HEK293 (cell line): Measurements from ENCODE around the gene PAK5.

Source experiments
- CTCF ChIA-PET: fragments of 350-600 bp; formaldehyde crosslinking; extraction: SDS; loops from one replicate; lab custom pipeline; 2021; ENCODE audit warnings: antibody characterized with exemption; lab: Yijun Ruan, JAX
- POLR2A ChIA-PET: fragments of 300-600 bp; formaldehyde crosslinking; extraction: SDS; loops from one replicate; lab custom pipeline; 2020; ENCODE audit warnings: antibody characterized with exemption, inconsistent platforms; lab: Yijun Ruan, JAX
- H3K27ac ChIP-seq: fragments of 200-500 bp; sonication (Bioruptor generic); 2 replicates; pipeline ENCODE4 v1.5.1; 2014; ENCODE audit warnings: low read depth, low read length, control low read depth, inconsistent platforms; ENCODE audit errors: extremely low read depth
- H3K36me3 ChIP-seq, 2 experiments: fragments of 200-500 bp in 1 of 2; sonication (Bioruptor generic) in 1 of 2; 1 replicate in 1 of 2; 2 replicates in 1 of 2; pipeline ENCODE4 v1.5.1; 2014 to 2017; ENCODE audit warnings: inconsistent platforms in 2 of 2, low read length in 2 of 2; ENCODE audit not compliant: control insufficient read depth in 2 of 2, insufficient read depth in 1 of 2
- H3K4me1 ChIP-seq: fragments of 200-500 bp; sonication (Bioruptor generic); 2 replicates; pipeline ENCODE4 v1.5.1; 2014; ENCODE audit warnings: mild to moderate bottlenecking, low read length, inconsistent platforms; ENCODE audit not compliant: control insufficient read depth, insufficient read depth
- H3K4me3 ChIP-seq: 2 replicates; pipeline ENCODE4 v1.5.1; 2011; ENCODE audit warnings: low read depth, mild to moderate bottlenecking, control low read depth, low read length, moderate library complexity
- H3K9me3 ChIP-seq: fragments of 200-500 bp; sonication (Bioruptor generic); 2 replicates; pipeline ENCODE4 v1.5.1; 2014; ENCODE audit warnings: low read depth, low read length, inconsistent platforms; ENCODE audit not compliant: control insufficient read depth, insufficient read depth
- GLIS2 ChIP-seq: fragments of 450-650 bp; formaldehyde crosslinking; IDR thresholded peaks from 2 replicates; pipeline ENCODE4 v1.5.1; 2016; ENCODE audit warnings: missing biosample characterization, missing genetic modification characterization
- MZF1 ChIP-seq: fragments of 450-650 bp; formaldehyde crosslinking; IDR thresholded peaks from 2 replicates; pipeline ENCODE4 v1.5.1; 2017; ENCODE audit warnings: missing biosample characterization, missing genetic modification characterization, borderline replicate concordance
- SALL2 ChIP-seq: fragments of 450-650 bp; formaldehyde crosslinking; IDR thresholded peaks from 2 replicates; pipeline ENCODE4 v1.5.0; 2017; ENCODE audit warnings: missing biosample characterization, mild to moderate bottlenecking, missing genetic modification characterization, borderline replicate concordance
- TCF7L2 ChIP-seq: IDR thresholded peaks from 2 replicates; pipeline ENCODE4 v1.6.1; 2011; ENCODE audit warnings: low read depth, mild to moderate bottlenecking, inconsistent platforms, low read length, moderate library complexity, borderline replicate concordance
- ZNF138 ChIP-seq: fragments of 450-650 bp; formaldehyde crosslinking; IDR thresholded peaks from 2 replicates; pipeline ENCODE4 v1.5.1; 2016; ENCODE audit warnings: missing biosample characterization, missing genetic modification characterization, borderline replicate concordance
- ZNF146 ChIP-seq: fragments of 450-650 bp; formaldehyde crosslinking; IDR thresholded peaks from 2 replicates; pipeline ENCODE4 v1.5.1; 2016; ENCODE audit warnings: missing biosample characterization, missing genetic modification characterization
- ZNF155 ChIP-seq: fragments of 450-650 bp; formaldehyde crosslinking; IDR thresholded peaks from 2 replicates; pipeline ENCODE4 v1.5.1; 2016; ENCODE audit warnings: missing biosample characterization, missing genetic modification characterization
- ZNF157 ChIP-seq: fragments of 450-650 bp; formaldehyde crosslinking; IDR thresholded peaks from 2 replicates; pipeline ENCODE4 v1.5.1; 2016; ENCODE audit warnings: missing biosample characterization, missing genetic modification characterization
- ZNF221 ChIP-seq: fragments of 450-650 bp; formaldehyde crosslinking; IDR thresholded peaks from 2 replicates; pipeline ENCODE4 v1.5.1; 2017; ENCODE audit warnings: missing biosample characterization, missing genetic modification characterization, borderline replicate concordance
- ZNF223 ChIP-seq: fragments of 450-650 bp; formaldehyde crosslinking; IDR thresholded peaks from 2 replicates; pipeline ENCODE4 v1.5.1; 2016; ENCODE audit warnings: missing biosample characterization, missing genetic modification characterization
- ZNF266 ChIP-seq: fragments of 450-650 bp; formaldehyde crosslinking; IDR thresholded peaks from 2 replicates; pipeline ENCODE4 v1.5.1; 2016; ENCODE audit warnings: missing biosample characterization, missing genetic modification characterization, low read depth
- ZNF366 ChIP-seq: fragments of 450-650 bp; formaldehyde crosslinking; conservative IDR thresholded peaks from 2 replicates; pipeline ENCODE4 v1.5.1; 2016; ENCODE audit warnings: missing biosample characterization, missing genetic modification characterization
- ZNF404 ChIP-seq: fragments of 450-650 bp; formaldehyde crosslinking; IDR thresholded peaks from 2 replicates; pipeline ENCODE4 v1.5.1; 2017; ENCODE audit warnings: missing biosample characterization, missing genetic modification characterization
- ZNF521 ChIP-seq: fragments of 450-650 bp; formaldehyde crosslinking; IDR thresholded peaks from 2 replicates; pipeline ENCODE4 v1.5.1; 2017; ENCODE audit warnings: missing biosample characterization, mild to moderate bottlenecking, missing genetic modification characterization
- ZNF692 ChIP-seq: fragments of 450-650 bp; formaldehyde crosslinking; IDR thresholded peaks from 2 replicates; pipeline ENCODE4 v1.5.1; 2016; ENCODE audit warnings: missing biosample characterization, missing genetic modification characterization
- ZSCAN18 ChIP-seq: fragments of 450-650 bp; formaldehyde crosslinking; IDR thresholded peaks from 2 replicates; pipeline ENCODE4 v1.5.1; 2016; ENCODE audit warnings: missing biosample characterization, missing genetic modification characterization
- TF ChIP-seq, protein P1 (sequence below): fragments of 450-650 bp; formaldehyde crosslinking; IDR thresholded peaks from 2 replicates; pipeline ENCODE4 v1.5.1; 2016; ENCODE audit warnings: missing biosample characterization, missing genetic modification characterization
- TF ChIP-seq, protein P2 (sequence below): fragments of 450-650 bp; formaldehyde crosslinking; IDR thresholded peaks from 2 replicates; pipeline ENCODE4 v1.5.1; 2016; ENCODE audit warnings: missing biosample characterization, missing genetic modification characterization

The PAK5 gene

GRCh38 chr20:9887706-9888105 lies 48.8 kb upstream of the PAK5 start:
- no peak for TF ChIP-seq ZNF155
- TF ChIP-seq ZNF521, result no peak
- no peak for TF ChIP-seq ZNF223 (tag by site-specific recombination)
- TF ChIP-seq MZF1 (tag by site-specific recombination), result no peak
- TF ChIP-seq ZNF138 (tag by site-specific recombination), result no peak
- Histone ChIP-seq H3K36me3 (no peaks in the 10 kb centered on the region), H3K4me3 (no peak overlapping the region), H3K4me1 (no peaks in the 10 kb centered on the region), H3K9me3 (no peaks in the 10 kb centered on the region), H3K27ac (no peak overlapping the region)
- CTCF ChIA-PET, result interaction anchor here (1.0 to 2.4 kb wide), 3 partner anchors 15 to 271 kb away, joined by 5 to 13 read pairs (median 5); no protein-coding TSS in a partner anchor
- POLR2A ChIA-PET, result no interaction called here

GRCh38 chr20:9886227-9886626 lies 47.4 kb upstream of the PAK5 start:
- H3K4me3 ChIP-seq, result no peak overlapping the region
- H3K9me3 ChIP-seq, result no peaks in the 10 kb centered on the region
- ChIA-PET POLR2A (no interaction called here), CTCF (interaction anchor here (0.7 to 2.4 kb wide), 3 partner anchors 17 to 418 kb away, joined by 3 to 13 read pairs (median 5); no protein-coding TSS in a partner anchor)
- no peak overlapping the region for H3K27ac ChIP-seq
- H3K36me3 ChIP-seq, result no peaks in the 10 kb centered on the region
- no peak for TF ChIP-seq ZNF146
- TF ChIP-seq ZNF157 (tag by site-specific recombination), result no peak
- no peak for TF ChIP-seq ZNF266 (tag by site-specific recombination)
- TF ChIP-seq ZSCAN18 (tag by site-specific recombination), result no peak
- TF ChIP-seq, protein P1, sequence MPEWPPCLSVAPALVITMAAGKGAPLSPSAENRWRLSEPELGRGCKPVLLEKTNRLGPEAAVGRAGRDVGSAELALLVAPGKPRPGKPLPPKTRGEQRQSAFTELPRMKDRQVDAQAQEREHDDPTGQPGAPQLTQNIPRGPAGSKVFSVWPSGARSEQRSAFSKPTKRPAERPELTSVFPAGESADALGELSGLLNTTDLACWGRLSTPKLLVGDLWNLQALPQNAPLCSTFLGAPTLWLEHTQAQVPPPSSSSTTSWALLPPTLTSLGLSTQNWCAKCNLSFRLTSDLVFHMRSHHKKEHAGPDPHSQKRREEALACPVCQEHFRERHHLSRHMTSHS (tag by site-specific recombination), result no peak
- TF ChIP-seq ZNF366 (tag by site-specific recombination), result no peak
- TF ChIP-seq ZNF138 (tag by site-specific recombination), result no peak
- no peak for TF ChIP-seq ZNF223 (tag by site-specific recombination)
- no peak for TF ChIP-seq ZNF221 (tag by site-specific recombination)
- no peaks in the 10 kb centered on the region for H3K4me1 ChIP-seq

- H3K36me3 ChIP-seq, result no peaks in the 10 kb centered on the region
- TF ChIP-seq, protein P2, sequence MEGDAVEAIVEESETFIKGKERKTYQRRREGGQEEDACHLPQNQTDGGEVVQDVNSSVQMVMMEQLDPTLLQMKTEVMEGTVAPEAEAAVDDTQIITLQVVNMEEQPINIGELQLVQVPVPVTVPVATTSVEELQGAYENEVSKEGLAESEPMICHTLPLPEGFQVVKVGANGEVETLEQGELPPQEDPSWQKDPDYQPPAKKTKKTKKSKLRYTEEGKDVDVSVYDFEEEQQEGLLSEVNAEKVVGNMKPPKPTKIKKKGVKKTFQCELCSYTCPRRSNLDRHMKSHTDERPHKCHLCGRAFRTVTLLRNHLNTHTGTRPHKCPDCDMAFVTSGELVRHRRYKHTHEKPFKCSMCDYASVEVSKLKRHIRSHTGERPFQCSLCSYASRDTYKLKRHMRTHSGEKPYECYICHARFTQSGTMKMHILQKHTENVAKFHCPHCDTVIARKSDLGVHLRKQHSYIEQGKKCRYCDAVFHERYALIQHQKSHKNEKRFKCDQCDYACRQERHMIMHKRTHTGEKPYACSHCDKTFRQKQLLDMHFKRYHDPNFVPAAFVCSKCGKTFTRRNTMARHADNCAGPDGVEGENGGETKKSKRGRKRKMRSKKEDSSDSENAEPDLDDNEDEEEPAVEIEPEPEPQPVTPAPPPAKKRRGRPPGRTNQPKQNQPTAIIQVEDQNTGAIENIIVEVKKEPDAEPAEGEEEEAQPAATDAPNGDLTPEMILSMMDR, result no peak
- no peak for TF ChIP-seq ZNF138 (tag by site-specific recombination)
- no peak for TF ChIP-seq GLIS2 (tag by site-specific recombination)
- TF ChIP-seq ZNF692 (tag by site-specific recombination), result no peak
- no peak for TF ChIP-seq SALL2 (tag by site-specific recombination)
- TF ChIP-seq TCF7L2, result no peak
- no peak for TF ChIP-seq ZNF404 (tag by site-specific recombination)
- ChIA-PET CTCF (interaction anchor here (0.6 to 4.1 kb wide), 7 partner anchors 14 to 341 kb away, joined by 3 to 23 read pairs (median 3); no protein-coding TSS in a partner anchor), POLR2A (no interaction called here)
- H3K4me1 ChIP-seq, result no peaks in the 10 kb centered on the region
- no peak overlapping the region for H3K4me3 ChIP-seq
- H3K27ac ChIP-seq, result no peak overlapping the region
- no peaks in the 10 kb centered on the region for H3K9me3 ChIP-seq
These were observed 45.8 kb upstream of the PAK5 start for GRCh38 chr20:9884666-9885065.
